WTC11 (cell line): ENCODE measurements around the gene KIFC3. TPM values are rescaled to one million over a fixed set of nuclear protein-coding genes. Genes with fewer than 3 reads are reported as not detected.

Source experiments
- ATAC-seq: fragments of 200-7000 bp; cut with Tn5 transposase; 2 replicates; pipeline ENCODE4 v1.10.0; 2021; ENCODE audit warnings: mild to moderate bottlenecking, moderate library complexity
- CTCF ChIA-PET: fragments of 300-600 bp; sonication (Branson Sonifier 250); formaldehyde crosslinking; loops from one replicate; lab custom pipeline; 2021; ENCODE audit warnings: antibody characterized with exemption; lab: Charles Lee
- POLR2A ChIA-PET: fragments of 350-600 bp; sonication (Branson Sonifier 250); formaldehyde crosslinking; loops from one replicate; lab custom pipeline; 2021; ENCODE audit warnings: antibody characterized with exemption; lab: Charles Lee
- DNase-seq: peaks from one replicate; pipeline ENCODE4 v3.0.0; 2021; ENCODE audit warnings: low spot score
- H3K27ac Mint-ChIP-seq: 2 replicates; pipeline ENCODE4 v1.8.0; 2021; ENCODE audit warnings: mixed read lengths
- H3K27me3 Mint-ChIP-seq: 2 replicates; pipeline ENCODE4 v1.8.0; 2021; ENCODE audit warnings: low read depth, mild to moderate bottlenecking, moderate library complexity, mixed read lengths
- H3K36me3 Mint-ChIP-seq: 2 replicates; pipeline ENCODE4 v1.8.0; 2021; ENCODE audit warnings: mixed read lengths
- H3K4me1 Mint-ChIP-seq: 2 replicates; pipeline ENCODE4 v1.8.0; 2022; ENCODE audit warnings: mixed read lengths
- H3K4me3 Mint-ChIP-seq: 2 replicates; pipeline ENCODE4 v1.8.0; 2021; ENCODE audit warnings: mild to moderate bottlenecking, moderate library complexity, mixed read lengths
- H3K9me3 Mint-ChIP-seq: 2 replicates; pipeline ENCODE4 v1.8.0; 2021; ENCODE audit warnings: mixed read lengths
- CBFB ChIP-seq: sonication (generic); formaldehyde crosslinking; IDR thresholded peaks from 2 replicates; pipeline ENCODE4 v1.8.1; 2022; ENCODE audit warnings: mild to moderate bottlenecking, low read depth, missing genetic modification reagents
- CDX4 ChIP-seq: fragments of 250-450 bp; sonication (Bioruptor Pico); IDR thresholded peaks from 2 replicates; pipeline ENCODE4 v1.9.0; 2021; ENCODE audit warnings: moderate library complexity, mild to moderate bottlenecking, inconsistent platforms, borderline replicate concordance
- E2F5 ChIP-seq: sonication (generic); formaldehyde crosslinking; IDR thresholded peaks from 2 replicates; pipeline ENCODE4 v1.8.1; 2022; ENCODE audit warnings: mild to moderate bottlenecking, moderate library complexity, missing genetic modification reagents
- ESRRA ChIP-seq: sonication (generic); formaldehyde crosslinking; IDR thresholded peaks from 2 replicates; pipeline ENCODE4 v1.8.1; 2022; ENCODE audit warnings: mild to moderate bottlenecking, missing genetic modification reagents, borderline replicate concordance
- HMGXB4 ChIP-seq: sonication (generic); formaldehyde crosslinking; IDR thresholded peaks from 2 replicates; pipeline ENCODE4 v1.8.1; 2023; ENCODE audit warnings: mild to moderate bottlenecking, moderate library complexity, missing genetic modification reagents
- IRF1 ChIP-seq: sonication (generic); formaldehyde crosslinking; IDR thresholded peaks from 2 replicates; pipeline ENCODE4 v1.8.0; 2023; ENCODE audit warnings: missing genetic modification reagents
- JAZF1 ChIP-seq: fragments of 250-450 bp; sonication (Bioruptor Pico); IDR thresholded peaks from 2 replicates; pipeline ENCODE4 v1.9.0; 2021; ENCODE audit warnings: moderate library complexity, mild to moderate bottlenecking, inconsistent platforms
- MLX ChIP-seq: sonication (generic); formaldehyde crosslinking; IDR thresholded peaks from 2 replicates; pipeline ENCODE4 v1.8.1; 2023; ENCODE audit warnings: mild to moderate bottlenecking, missing genetic modification reagents, moderate library complexity
- MYBL2 ChIP-seq: sonication (generic); formaldehyde crosslinking; IDR thresholded peaks from 2 replicates; pipeline ENCODE4 v1.8.1; 2023; ENCODE audit warnings: mild to moderate bottlenecking, moderate library complexity, missing genetic modification reagents
- OVOL2 ChIP-seq: fragments of 250-450 bp; sonication (Bioruptor Pico); IDR thresholded peaks from 2 replicates; pipeline ENCODE4 v1.9.0; 2021; ENCODE audit warnings: mild to moderate bottlenecking, borderline replicate concordance
- PRRX2 ChIP-seq: fragments of 250-450 bp; sonication (Bioruptor Pico); IDR thresholded peaks from 2 replicates; pipeline ENCODE4 v1.8.0; 2021; ENCODE audit warnings: mild to moderate bottlenecking
- RELA ChIP-seq: sonication (generic); formaldehyde crosslinking; IDR thresholded peaks from 2 replicates; pipeline ENCODE4 v1.8.1; 2022; ENCODE audit warnings: missing genetic modification reagents, mild to moderate bottlenecking, borderline replicate concordance
- TCF7 ChIP-seq: sonication (generic); formaldehyde crosslinking; IDR thresholded peaks from 2 replicates; pipeline ENCODE4 v1.8.0; 2022; ENCODE audit warnings: mild to moderate bottlenecking, low read depth, missing genetic modification reagents, moderate library complexity
- USF1 ChIP-seq: sonication (generic); formaldehyde crosslinking; IDR thresholded peaks from 2 replicates; pipeline ENCODE4 v1.8.0; 2022; ENCODE audit warnings: mild to moderate bottlenecking, missing genetic modification reagents
- ZBTB21 ChIP-seq: sonication (generic); formaldehyde crosslinking; IDR thresholded peaks from 2 replicates; pipeline ENCODE4 v1.8.1; 2023; ENCODE audit warnings: mild to moderate bottlenecking, missing genetic modification reagents, borderline replicate concordance
- ZNF232 ChIP-seq: sonication (generic); formaldehyde crosslinking; IDR thresholded peaks from 2 replicates; pipeline ENCODE4 v1.8.0; 2022; ENCODE audit warnings: mild to moderate bottlenecking, missing genetic modification reagents
- ZNF396 ChIP-seq: fragments of 250-450 bp; sonication (Bioruptor Pico); IDR thresholded peaks from 2 replicates; pipeline ENCODE4 v1.8.0; 2021; ENCODE audit warnings: mild to moderate bottlenecking, moderate library complexity, borderline replicate concordance
- ZNF512 ChIP-seq: sonication (generic); formaldehyde crosslinking; IDR thresholded peaks from 2 replicates; pipeline ENCODE4 v1.8.1; 2022; ENCODE audit warnings: missing genetic modification reagents, borderline replicate concordance
- ZSCAN18 ChIP-seq: fragments of 250-450 bp; sonication (Bioruptor Pico); IDR thresholded peaks from 2 replicates; pipeline ENCODE4 v2.1.2; 2022; ENCODE audit warnings: mild to moderate bottlenecking, moderate library complexity
- total RNA-seq: library from RNA; stranded (reverse); gene quantifications from 3 replicates; pipeline ENCODE4 v1.2.3, GENCODE V29; 2021

Gene KIFC3
- total RNA-seq, 1 experiment from 2014 or later, result 11.6 TPM

GRCh38 chr16:57808589-57809228, 6.4 kb upstream of the KIFC3 start:
- ATAC-seq (no peak), DNase-seq (no peak)
- no peaks in the 10 kb centered on the region for H3K36me3 Mint-ChIP-seq
- H3K4me1 Mint-ChIP-seq, result peaks cover 54% of the 10 kb centered on the region
- H3K27me3 Mint-ChIP-seq, result peaks cover 2% of the 10 kb centered on the region; the same call in 1 of the 2 replicates
- H3K9me3 Mint-ChIP-seq, result no peaks in the 10 kb centered on the region
- H3K27ac Mint-ChIP-seq, result 0 out of 2 replicates have a peak overlapping the region, but pooled peaks have one; percentile 66
- ChIA-PET CTCF (interaction anchor here (0.6 to 4.7 kb wide), 8 partner anchors 14 to 216 kb away, joined by 3 to 22 read pairs (median 3); no protein-coding TSS in a partner anchor), POLR2A (interaction anchor here (0.6 kb wide), 1 partner anchor 42 kb away, joined by 4 read pairs; no protein-coding TSS in a partner anchor)
- peak overlapping the region; percentile 37; the same call in 1 of the 2 replicates for H3K4me3 Mint-ChIP-seq
- no peak for TF ChIP-seq ZNF396
- no peak for TF ChIP-seq HMGXB4 (CRISPR knock-in tag)
- no peak for TF ChIP-seq ESRRA
- no peak for TF ChIP-seq OVOL2
- no peak for TF ChIP-seq IRF1
- TF ChIP-seq ZNF512 (CRISPR knock-in tag), result no peak
- TF ChIP-seq RELA (CRISPR knock-in tag), result no peak
- no peak for TF ChIP-seq JAZF1 (CRISPR knock-in tag)
- no peak for TF ChIP-seq USF1 (CRISPR knock-in tag)
- TF ChIP-seq CDX4 (CRISPR knock-in tag), result no peak
- TF ChIP-seq ZSCAN18 (CRISPR knock-in tag), result no peak
- no peak for TF ChIP-seq E2F5
- TF ChIP-seq MLX (CRISPR knock-in tag), result no peak
- no peak for TF ChIP-seq PRRX2
- no peak for TF ChIP-seq ZBTB21 (CRISPR knock-in tag)
- TF ChIP-seq ZNF232, result no peak
- TF ChIP-seq MYBL2 (CRISPR knock-in tag), result no peak
- TF ChIP-seq CBFB, result no peak
- TF ChIP-seq TCF7, result no peak
